Fibroblast of peridontal ligament (primary cell): ENCODE measurements around the gene HOXD9.

Experiments used
- DNase-seq: peaks from one replicate; pipeline ENCODE4 v3.0.0-alpha.2; 2010; ENCODE audit errors: extremely low read depth

HOXD9 gene

GRCh38 chr2:176137906-176138305 is 15.4 kb downstream of the HOXD9 start:
- DNase-seq, result no peak

GRCh38 chr2:176138526-176138922 is 16.0 kb downstream of the HOXD9 start:
- DNase-seq, result no peak

- DNase-seq, result no peak
Observed at GRCh38 chr2:176138923-176139660, 16.6 kb downstream of the HOXD9 start.

- no peak for DNase-seq
Observed at GRCh38 chr2:176139661-176140512, 17.4 kb downstream of the HOXD9 start.

- DNase-seq, result no peak
Observed at GRCh38 chr2:176140513-176141317, 18.2 kb downstream of the HOXD9 start.

- DNase-seq, result no peak
Observed at GRCh38 chr2:176142281-176142680, 19.8 kb downstream of the HOXD9 start.

- DNase-seq, result no peak
Observed at GRCh38 chr2:176145085-176145969, 22.8 kb downstream of the HOXD9 start.

- no peak for DNase-seq
Observed at GRCh38 chr2:176146101-176146500, 23.6 kb downstream of the HOXD9 start.

- DNase-seq, result no peak
Observed at GRCh38 chr2:176146645-176147044, 24.1 kb downstream of the HOXD9 start.

- no peak for DNase-seq
Observed at GRCh38 chr2:176147210-176147799, 24.8 kb downstream of the HOXD9 start.

GRCh38 chr2:176147800-176148496 is 25.4 kb downstream of the HOXD9 start:
- no peak for DNase-seq

- no peak for DNase-seq
Observed at GRCh38 chr2:176148751-176149421, 26.4 kb downstream of the HOXD9 start.

GRCh38 chr2:176149481-176149938 is 27.0 kb downstream of the HOXD9 start:
- no peak for DNase-seq

- DNase-seq, result no peak
Observed at GRCh38 chr2:176149939-176150583, 27.5 kb downstream of the HOXD9 start.

- no peak for DNase-seq
Observed at GRCh38 chr2:176150584-176151441, 28.3 kb downstream of the HOXD9 start.

GRCh38 chr2:176151442-176152287 is 29.1 kb downstream of the HOXD9 start, which contains the start of gene HOXD4:
Gene HOXD4, plus strand, starts transcription at chr2:176151550. Its CDS starts 84 bp downstream, at chr2:176151634.
- DNase-seq, result no peak
